ENCODE results near the gene LYZL4.

DNA sequence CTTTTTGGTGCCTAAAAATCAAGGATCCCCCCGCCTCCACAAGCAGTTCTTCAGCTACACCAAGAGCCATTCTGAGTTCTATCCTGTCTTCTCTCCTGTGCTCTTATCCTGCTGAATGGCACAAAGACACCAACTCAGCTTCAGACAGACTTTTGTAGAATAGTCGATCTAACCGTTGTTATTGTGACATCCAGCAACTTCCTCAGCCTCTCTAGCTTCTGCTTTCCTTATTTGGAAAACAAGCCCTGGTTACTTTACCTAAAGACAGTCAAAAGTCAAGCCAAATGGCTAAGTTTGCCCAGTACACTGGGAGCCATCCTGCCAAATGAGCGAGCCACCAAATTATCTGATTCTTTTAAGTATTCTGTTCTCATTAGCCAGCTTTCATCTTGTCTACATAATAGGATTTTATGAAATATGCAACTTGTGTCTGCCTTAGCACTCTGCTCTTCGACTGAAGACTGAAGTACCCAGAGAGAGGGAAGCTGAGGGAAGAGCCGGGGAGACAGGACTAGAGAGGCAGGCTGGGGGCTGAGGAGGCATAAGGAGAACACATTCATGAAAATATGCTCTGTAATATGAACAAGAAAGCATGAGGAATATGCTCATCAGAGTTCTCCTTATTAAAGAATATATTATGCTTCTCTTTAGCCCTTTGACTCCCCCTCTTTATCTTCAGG is 35.1 kb downstream of the LYZL4 start:
- no peak for TF ChIP-seq POLR2A (IDR thresholded peaks at IDR 0.05)
- TF ChIP-seq, protein P1, sequence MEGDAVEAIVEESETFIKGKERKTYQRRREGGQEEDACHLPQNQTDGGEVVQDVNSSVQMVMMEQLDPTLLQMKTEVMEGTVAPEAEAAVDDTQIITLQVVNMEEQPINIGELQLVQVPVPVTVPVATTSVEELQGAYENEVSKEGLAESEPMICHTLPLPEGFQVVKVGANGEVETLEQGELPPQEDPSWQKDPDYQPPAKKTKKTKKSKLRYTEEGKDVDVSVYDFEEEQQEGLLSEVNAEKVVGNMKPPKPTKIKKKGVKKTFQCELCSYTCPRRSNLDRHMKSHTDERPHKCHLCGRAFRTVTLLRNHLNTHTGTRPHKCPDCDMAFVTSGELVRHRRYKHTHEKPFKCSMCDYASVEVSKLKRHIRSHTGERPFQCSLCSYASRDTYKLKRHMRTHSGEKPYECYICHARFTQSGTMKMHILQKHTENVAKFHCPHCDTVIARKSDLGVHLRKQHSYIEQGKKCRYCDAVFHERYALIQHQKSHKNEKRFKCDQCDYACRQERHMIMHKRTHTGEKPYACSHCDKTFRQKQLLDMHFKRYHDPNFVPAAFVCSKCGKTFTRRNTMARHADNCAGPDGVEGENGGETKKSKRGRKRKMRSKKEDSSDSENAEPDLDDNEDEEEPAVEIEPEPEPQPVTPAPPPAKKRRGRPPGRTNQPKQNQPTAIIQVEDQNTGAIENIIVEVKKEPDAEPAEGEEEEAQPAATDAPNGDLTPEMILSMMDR (IDR thresholded peaks at IDR 0.05), result no peak
